GM21786 (cell line): ENCODE data around the gene CES2.

Source experiments
- ATAC-seq: cut with Tn5 transposase; IDR thresholded peaks from one replicate; pipeline ENCODE4 v1.9.1; 2021; ENCODE audit not compliant: unreplicated experiment

The CES2 gene

DNA sequence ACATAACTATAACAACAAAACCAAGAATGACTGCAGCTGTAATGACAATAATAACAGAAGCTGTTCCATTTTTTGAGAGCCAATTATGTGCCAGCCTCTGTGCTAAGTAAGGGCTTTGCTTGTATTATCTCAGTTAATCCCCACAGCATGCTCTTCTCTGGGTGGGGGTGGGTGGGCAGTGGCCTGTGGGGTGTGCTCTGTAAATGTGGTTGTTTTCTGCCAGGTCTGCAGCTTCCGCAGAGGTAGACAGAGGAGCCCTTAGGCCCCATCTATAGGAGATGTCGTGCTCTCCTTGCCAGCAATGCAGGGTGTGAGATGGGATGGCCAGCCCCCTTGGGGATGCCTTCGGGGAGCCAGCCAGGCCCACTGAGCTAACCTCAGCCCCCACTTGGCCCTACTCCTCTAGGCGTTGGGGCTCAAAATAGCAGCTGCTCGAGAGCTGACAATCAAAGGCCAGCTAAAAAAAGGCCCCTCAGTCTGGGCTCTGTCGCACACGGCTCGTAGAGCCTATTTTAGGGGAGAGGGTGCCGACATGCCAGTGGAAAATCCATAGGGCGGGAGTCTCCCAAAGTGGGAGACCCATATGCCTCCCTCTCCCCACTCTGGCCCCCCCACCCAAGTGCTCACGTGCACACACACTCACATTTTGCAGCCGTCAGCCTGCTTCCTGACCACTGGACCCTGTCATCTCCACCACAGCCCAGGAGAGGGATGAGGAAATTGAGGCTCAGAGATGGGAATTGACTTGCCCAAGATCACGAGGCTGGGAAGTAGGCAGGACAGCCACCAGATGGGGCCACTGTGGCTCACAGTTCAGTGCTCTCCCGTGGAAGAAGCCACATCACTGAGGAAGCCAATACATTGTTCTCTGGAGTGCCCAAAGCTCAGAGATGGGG, 32.4 kb upstream of the CES2 start:
- no peak for ATAC-seq

DNA sequence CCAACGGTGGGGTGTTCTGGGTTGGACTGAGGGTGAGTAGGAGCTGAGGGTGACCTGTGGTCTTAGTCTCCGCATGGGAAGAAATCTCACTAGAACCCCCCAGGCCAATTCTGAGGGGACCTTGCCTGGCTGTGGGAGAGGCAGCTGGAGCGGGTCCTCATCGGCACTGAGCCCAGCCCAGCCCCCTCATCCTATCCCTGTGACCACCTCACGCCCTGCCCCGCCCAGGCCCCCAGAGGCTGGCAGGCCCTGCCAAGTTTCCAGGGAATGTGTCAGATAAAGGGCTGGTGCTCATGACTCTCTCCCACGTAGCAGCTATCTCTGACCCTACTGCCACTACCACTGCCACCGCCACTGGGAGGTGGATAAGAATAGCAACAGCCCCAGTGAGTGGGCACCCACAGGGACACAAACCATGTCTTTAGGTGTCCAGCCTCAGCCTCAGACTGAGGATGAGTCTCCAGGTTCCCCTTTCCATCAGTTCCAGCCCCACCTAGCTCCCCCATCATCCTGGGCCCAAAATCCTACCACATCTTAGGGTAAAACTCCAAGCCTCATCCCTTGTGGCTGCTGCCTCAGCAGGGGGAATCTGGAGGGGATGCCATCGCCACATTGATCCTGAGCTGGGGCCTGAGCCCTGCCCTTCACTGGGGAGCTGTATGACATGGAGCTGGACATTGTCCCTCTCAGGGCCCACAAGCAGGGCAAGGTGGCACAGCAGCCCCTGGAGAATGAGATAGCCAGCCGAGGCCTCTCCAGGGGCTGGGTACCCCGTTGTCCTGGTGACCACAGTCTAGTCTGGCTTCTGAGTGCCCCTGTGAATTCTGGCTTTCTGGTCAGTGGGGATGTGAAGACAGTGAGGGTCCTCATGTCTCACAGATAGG, 31.5 kb upstream of the CES2 start:
- no peak for ATAC-seq

DNA sequence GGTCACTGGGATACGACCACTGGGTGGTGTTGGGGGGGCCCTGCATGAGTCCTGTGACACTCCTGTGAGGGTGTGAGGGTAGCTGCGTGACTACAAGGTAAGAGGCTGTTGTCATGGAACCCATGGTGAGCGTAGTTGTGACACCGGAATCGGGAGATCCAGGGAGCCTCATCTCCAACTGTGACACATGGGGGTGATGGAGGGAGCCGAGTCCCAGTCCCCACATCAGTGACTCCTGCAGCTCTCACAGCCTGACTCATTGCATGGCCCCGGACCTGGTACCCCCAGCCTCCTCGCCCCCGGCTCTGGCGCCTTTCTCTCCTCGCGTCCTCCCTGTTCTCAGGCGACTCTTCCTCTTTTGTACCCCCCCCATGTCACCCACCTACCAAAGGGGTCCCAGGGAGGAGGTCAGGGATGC, 30.9 kb upstream of the CES2 start:
- no peak for ATAC-seq

DNA sequence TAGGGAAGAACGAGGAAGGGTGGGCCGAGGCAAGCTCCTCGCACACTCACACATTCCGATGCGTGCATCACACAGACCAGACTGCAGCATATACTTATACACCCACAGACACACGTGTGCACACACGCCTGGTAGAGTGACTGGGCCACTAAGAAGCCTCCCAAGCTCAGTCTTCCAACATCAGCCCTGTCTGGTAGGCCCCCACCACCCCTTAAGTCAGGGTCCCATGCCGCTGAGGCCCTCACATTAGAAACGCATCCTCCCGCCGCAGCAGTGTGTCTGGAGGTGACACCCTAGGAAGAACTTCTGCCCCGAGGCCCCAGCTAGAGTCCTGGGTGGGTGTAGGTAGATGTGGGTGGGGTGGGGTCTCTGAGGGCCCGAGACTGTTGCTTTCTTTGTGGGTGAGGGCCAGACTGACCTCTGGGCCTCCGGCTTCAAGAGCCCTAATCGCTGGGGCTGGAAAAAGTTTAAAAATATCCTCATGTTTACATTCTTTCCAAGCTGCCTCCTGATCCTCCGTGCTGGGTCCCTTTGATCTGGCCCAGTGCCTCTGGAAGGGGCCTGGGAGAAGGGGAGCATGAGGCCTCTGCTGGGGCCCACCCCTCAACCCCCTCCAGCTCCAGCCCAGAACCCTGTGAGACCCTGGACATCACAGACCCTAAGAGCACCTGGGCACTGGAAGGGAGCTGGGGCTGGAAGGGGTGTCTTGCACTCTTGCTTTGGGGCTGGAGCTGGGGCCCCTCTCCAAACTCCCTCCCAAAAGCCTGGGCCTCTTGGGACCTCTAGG, 30.3 kb upstream of the CES2 start:
- no peak for ATAC-seq

DNA sequence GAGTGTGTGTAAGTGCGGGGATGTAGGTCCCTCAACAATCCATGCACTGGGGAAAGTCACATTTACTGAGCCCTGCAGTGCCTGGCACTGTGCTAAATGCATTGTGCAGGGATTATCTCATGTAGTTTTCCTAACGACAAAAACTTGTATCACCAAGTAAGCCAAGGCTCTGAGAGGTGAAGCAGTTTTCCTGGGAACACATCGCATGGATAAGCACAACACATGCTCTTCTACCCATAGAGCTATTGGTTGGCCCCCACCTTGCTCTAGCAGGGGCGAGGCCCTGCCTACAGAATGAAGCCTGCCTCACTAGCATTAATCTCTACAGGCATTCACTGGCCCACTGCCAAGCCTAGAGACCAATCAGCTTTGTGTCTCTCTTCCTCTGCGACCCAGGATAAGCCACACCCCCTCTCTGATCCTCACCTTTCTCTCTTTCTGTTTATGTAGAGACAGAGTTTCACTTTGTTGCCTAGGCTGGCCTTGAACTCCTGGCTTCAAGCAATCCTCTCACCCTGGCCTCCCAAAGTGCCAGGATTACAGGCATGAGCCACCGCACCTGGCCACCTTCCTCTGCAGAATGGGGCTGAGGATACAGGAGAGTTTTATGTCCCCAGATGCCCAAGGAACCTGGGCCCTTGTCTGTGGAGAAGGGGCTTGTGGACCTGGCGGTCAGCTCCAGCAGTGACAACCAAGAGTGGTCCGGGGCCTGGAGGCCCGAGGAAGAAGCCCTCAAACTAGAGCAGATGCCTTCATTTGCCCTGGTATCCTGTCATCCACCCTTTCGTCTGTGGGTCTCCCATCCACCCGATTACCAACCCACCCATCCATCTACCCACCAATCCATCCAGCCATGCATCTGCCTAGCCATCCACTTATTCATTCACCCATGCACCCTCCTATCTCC, 29.4 kb upstream of the CES2 start:
- no peak for ATAC-seq

DNA sequence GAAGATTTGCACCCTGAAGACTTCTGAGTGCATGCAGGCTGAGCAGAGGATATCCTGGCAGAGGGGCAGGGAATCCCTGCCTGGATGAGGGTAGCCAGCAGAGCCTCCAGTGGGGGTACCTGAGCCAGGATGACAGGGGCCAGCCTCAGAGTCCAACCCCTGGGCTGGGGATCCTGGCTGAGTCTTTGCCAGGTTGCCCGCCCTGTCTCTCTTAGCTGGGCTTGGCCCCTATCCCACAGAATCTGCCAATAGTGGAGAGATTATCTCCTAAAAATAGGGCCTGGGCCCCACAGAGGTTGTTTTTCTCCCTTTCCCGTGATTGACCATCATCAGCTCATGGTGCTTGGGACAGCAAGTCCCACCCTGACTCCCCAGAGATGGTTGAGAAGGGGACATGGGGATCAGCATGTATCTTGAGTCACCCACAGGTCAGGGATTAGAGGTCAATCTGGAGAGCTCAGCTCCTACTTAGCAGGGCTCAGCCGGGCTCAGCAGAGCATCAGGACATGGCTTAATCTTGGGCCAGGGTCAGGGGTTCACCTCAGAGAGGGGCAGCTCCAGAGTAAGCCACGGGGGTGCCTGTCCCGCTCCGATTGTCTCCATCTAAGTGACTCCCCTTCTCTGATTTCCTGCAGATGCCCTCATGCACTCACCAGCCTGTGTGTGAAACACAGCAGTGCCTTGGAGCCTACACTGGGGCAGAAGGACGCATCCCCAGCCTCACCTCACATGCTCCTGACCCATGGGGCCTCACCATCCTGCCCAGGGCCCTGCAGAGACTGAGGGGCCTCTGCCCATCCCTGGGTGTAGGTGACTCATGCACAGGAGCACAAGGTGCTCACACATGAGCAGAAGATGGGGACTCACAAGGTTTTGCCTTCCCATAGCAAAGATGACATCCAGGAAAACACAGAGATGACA, 28.1 kb upstream of the CES2 start:
- no peak for ATAC-seq

DNA sequence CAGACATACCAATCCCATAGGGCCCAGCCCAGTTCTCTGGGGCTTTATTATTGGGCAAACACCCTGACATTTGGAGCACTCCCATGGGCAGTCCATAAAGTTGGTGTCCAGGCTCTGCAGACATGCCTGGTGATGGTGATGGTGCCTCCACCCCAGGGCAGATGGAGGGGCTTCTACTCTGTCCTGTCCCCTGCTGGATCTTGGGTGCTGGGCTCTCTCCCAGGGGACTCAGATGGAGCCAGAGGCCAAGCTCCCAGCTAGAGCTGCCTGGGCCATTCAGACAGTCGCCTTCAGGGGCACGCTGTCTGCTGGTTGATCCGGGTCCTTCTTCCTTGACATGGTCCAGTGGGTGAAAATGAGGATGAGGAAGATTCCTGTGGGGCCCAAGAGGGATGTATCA, 27.2 kb upstream of the CES2 start:
- no peak for ATAC-seq

DNA sequence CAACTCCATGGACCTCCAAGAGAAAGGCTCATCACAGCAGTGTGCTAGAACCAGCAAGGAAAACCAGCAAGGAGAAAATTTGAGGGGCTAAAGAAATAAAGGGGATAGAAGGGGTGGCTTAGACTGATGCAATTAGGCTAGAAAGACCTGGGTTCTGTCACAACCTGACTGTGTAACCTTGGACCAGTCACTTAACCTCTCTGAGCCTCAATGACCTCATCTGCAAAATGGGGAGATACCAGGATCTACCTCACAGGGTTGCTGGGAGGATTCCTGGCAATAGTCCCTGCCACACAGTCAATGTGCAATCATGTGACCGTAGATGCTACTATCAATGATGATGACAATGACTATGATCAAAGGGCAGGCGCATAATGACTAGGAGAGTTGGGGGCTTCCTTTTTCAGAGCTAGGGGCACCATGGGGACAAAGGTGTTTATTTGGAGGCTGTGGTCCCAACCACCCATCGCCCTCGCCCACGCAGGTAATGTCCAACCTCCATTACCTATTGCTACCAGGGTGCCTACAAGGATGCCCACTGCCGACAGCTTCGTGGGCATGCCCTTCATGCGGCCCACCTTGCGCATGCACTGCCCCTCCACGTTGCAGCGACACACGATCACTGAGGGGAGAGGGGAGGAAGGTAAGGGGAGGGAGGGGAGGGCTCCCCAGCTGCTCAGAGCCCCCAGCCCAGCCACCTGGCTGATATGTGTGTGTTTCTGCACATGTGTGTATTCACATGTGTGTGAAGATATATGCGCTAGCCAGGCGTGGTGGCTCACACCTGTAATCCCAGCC, 26.4 kb upstream of the CES2 start:
- no peak for ATAC-seq

DNA sequence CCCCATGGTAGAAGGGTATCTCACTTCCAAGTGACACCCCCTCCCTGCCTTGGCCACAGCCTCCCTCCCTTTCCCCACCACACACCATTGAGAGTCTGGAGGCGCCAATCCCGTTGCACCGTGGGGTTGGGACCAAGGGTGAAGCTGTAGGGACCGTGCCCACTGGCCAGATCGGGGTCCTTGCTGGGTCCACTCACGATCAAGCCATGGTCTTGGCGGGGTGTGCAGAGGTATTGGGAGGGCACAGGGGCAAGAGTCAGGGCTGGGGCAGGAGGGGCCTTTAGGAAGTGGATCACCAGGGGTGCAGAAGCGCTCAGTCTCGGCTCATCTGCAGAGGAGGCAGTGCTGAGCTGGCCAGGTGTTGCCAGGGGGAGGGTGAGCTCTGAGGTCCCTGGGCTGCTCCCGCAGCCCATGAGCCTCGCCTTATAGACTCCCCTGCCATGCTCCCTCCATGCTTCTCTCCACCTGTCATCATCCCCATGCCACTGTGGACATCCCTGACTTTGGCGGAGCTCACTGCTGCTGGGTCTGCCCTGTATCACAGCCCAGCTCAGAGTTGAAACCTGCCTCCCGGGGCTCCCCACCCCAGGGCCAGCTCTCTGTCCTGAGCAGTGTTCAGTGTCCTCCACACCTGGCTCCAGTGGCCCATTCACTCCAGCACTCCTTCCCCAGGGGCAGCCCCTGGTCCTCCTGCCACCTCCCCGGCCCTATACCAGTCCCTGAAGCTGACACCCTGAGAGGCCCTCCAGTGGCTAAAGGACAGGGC, 25.0 kb upstream of the CES2 start:
- no peak for ATAC-seq

DNA sequence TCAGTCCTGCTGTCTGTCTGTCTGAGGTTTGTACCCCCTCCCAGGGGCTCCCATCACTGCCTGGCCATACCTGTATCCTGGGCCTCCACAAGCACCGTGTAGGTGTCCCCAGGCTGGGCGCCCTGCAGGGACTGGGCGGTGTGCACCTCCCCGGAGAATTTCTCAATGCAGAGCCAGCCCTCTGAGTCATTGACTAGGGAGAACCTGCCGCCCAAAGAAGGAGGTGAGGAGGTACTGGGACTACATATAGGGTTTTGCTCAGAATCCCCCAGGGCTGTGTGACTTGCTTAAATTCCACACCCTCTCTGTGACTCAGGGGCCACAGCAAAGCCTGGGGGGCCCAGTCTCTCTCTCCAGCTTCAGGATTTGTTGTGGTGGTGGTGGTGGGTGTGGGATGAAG, 24.2 kb upstream of the CES2 start:
- ATAC-seq = no peak

DNA sequence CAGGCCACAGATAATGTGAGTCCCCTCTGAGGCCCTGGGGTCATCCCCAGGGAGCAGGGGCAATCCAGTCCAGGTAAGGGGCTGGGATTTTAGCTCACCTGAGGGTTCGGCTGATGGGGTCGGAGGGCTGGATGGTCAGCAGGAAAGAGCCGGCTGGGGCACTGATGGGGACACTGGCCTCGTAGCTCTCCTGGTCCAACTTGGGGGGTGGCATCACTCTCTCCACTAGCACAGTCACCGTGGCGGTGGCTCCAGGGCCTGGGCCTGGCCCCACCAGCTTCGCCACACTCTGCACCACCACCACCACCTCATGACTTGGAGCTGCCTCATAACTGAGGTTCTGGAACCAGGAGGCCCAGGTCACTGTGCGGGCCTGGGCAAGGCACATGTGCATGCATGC, 23.5 kb upstream of the CES2 start:
- no peak for ATAC-seq

DNA sequence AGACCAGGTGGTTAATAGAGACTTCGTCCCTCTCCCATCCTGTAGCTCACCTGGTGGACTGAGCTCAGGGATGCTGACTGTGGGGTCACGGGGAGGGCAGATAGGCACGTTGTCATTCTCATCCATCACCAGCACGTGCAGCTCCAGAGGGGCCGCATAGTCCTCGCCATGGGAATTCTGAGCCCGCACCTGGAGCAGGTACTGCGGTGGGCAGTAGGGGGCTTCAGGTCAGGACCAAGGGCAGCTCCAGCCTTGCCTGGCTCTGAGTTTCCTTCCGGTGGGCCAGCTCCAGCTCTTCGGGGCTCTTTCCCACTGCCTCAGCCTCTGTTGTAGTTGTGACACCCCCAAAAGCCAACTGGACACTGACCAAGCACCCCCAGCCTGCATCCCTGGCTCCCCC, 22.2 kb upstream of the CES2 start:
- ATAC-seq = no peak

DNA sequence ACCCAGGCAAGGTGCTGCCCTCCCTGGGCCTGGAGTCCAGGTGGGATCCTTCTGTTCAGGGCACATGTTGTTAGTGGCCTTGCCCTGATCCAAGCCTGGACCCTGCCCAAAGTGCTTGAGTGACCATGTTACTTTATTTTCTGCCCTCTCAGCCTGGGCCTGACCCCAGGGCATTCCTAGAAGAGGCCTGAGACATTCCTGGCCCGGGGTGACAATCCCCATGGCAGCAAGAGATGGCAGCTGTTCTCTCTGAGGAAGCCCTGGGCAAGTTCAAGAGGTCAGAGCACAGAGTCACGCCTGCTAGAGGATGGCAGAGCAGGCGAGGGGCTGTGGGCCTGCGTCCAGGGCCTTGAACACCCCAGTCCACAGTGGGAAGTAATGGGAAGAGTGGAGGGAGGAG, 21.6 kb upstream of the CES2 start:
- no peak for ATAC-seq

DNA sequence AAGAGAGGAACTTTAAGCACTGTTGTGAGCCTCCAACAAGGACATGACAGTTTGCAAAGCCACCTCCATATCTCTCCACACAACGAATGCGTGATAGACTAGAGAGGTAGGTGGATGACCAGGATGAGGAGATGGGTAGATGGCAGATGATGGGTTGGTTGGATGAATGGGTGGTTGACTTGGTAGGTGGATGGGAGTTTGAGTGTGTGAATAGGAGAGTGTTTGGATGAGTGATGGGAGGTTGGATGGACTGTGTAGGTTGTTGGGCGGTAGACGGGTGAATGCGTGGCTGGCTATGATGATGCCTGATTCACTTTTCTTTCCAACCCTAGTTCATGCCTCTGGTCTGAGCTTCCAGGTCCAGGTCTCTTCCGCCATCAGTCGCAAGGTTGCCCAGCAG, 20.8 kb upstream of the CES2 start:
- ATAC-seq = no peak

DNA sequence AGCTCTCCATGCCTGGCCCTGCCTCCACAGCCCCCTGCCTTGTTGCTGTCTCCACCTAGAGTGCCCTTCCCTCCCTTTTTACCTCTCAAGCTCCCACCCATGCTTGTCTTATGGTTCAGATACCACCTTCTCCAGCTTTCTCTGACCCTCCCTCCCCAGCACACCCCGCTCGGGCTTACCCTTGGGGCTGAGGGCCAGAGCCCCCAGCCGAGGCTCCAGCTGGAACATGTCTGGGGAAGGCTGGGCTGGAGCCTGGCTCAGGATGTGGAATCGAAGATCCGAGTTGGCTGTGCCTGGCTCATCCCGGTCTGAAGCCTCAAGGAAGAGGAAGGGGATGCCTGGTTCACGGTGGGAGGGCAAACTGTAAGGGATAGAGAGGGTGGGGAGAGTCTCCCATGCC, 20.3 kb upstream of the CES2 start:
- no peak for ATAC-seq

DNA sequence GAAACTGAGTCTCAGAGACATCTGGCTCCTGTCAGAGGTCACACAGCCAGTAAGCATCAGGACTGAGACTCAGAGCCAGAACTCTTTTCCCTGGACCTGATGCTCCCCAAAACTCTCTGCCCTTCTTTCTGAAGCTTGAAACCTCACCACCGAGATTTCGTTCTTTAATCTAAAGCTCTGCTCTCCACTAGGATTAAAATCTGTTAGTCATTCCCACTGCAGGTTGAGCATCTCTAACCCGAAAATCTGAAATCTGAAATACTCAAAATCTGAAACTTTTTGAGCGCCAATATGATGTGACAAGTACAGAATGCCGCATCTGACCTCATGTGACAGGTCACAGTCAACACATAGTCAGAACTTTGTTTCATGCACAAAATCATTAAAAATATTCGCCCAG, 18.8 kb upstream of the CES2 start:
- ATAC-seq = no peak

DNA sequence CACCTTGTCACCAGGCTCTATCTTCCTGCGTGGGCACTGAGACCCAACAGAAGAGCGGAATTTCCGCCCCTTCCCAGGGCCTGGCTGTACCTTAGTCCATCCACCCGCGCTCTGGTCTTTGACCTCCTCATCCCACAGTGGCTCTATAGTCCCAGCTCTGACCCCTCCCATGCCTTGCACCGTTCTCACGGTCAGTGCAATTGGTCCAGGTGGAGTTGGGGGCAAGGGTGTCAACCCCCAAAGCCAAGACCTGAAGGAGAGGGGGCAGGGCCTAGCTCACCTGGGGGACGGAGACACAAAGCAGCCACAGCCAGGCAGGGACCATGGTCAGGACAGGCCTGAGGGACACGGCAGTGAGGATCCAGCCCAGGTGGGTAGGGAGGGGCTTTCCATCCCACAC, 17.6 kb upstream of the CES2 start:
- no peak for ATAC-seq

DNA sequence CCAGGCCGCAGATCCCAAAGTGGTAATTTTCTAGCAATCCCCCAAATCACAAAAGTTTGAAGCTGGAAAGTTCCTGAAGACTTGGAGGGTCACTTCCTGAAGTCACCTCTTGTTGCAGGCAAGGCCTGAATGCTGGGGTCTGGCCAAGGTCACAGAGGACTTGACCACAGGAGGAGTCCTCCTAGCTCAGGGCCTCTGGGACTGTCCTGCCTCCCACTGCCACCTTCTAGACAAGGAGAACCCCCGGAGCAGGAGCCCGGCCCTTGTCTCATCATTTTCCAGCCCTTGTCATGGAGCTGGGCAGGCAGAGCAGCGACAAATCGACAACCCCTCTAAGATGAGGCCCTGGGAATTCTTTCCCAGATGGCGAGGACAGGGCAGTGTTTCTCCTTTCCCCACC, 17.0 kb upstream of the CES2 start:
- no peak for ATAC-seq
